Stimulated activated CD8-positive, alpha-beta memory T cell treated with anti-CD3 and anti-CD28 coated beads, Interleukin-7, amount 100 ng/mL, for 48 hours (primary cell): ENCODE data around the gene AR.

Source experiments
- DNase-seq, 2 donors: peaks; one replicate each; pipeline ENCODE4 v3.0.0-alpha.2; 2020; ENCODE audit warnings: low read depth in 1 of 2; ENCODE audit errors: extremely low read depth in 1 of 2

Gene AR

DNA sequence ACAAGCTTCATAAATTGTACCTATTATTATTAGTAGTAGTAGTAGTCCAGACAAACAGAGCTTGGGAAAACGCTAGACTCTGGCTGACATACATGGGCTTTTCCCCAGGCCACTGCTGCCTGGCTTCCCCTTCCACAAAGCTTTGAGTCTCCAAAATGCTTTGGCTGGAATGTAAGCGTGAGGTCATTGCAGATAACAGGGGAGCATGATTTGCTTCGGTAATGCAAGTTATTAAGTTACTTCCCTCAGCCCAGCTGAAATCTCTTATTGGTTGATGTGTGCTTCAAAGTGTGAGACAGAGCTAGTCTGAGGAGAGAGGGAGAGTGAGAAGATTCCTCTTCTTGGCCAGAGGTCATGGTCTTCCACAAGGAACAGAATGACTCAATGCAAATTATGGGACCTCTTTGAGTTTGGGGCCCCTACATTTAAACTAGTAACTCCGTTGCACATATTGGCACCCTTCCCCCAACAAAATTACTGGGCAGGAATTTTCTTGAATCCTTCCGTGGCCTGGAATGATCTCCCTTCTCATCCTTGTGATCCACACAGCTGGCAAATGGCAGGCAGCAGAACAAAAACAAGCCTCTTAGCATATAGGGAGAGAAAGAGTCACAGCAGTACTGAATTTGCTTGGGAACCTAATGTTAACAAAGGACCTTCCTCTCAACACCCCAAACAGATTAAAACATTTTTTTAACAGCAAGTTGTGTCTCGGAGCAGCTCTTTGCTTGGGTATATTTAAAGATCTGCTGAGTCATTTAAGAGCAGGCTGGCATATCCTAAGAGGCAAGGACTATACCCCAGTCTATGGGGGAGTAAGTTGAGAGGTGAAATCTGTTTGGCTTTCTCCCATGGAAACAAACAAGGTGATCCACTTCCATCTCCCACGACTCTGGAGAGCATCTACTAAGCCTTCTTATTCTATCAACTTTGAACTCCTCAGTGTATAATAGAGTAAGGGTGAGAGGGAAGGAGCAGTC is 19.9 kb downstream of the AR start:
- no peak for DNase-seq

DNA sequence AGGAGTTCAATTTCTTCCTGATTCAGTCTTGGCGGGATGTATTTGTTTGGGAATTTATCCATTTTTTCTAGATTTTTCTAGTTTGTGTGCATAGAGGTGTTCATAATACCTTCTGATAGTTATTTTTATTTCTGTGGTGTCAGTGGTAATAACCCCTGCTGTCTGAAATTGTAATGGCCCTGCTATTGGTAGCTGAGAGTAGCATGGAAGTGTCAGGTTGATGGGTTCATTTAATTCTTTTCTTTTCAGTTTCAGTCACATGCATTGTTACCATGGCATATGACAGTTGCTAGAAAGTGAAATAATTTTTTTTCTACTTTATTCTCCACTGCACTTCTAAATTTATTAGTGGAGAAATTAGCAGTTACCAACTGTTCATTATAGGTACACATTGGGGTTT is 20.7 kb downstream of the AR start:
- no peak for DNase-seq

DNA sequence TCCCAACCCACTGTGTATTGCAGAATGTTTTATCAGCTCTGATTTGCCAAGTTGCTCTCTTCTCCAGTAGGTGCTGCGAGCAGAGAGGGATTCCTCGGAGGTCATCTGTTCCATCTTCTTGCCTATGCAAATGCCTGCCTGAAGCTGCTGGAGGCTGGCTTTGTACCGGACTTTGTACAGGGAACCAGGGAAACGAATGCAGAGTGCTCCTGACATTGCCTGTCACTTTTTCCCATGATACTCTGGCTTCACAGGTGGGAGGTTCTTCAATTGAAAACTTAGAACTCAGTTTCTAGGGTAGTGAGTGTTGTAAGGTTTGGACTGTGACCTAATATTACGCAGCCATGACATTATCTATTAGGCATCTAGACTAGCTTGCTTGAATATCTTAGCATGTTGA is 24.9 kb downstream of the AR start:
- no peak for DNase-seq

DNA sequence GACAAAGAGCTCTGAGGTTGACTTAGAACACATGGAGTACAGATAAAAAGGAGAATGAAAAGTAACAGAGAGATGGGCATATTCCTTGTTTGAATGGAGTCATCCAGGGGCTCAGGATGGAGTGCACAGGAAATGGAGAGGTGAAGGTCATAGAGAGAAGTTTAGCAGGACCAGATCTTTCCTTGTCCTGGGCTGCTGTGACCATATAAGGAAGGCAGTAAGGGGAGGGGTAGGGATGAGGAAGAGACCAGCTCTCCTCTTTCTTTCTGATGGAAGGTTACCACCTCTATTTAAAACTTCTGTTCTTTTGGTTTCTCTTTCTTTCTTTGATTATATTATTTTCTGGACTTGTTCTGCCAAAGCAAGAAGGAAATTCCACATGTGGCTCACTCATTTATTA is 27.0 kb downstream of the AR start:
- DNase-seq: no peak

DNA sequence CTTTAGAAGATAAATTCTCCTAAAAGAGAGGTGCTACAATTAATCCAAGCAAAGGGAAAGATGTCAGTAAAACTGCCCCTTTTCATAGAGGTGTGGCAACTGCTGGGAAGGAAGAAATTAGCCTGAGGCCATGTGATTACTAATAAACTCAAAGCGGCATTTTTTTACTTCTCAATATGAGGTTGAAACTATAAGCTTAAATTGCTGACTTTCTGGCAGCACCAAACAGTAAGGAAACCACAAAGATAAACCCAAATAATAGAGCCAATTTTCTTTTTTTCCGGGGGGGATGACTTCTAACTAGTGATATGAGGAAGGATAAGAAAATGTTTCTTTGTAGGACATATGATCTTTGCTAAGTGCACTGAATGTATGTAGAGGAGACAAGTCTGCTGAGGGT is 30.9 kb downstream of the AR start:
- no peak for DNase-seq

DNA sequence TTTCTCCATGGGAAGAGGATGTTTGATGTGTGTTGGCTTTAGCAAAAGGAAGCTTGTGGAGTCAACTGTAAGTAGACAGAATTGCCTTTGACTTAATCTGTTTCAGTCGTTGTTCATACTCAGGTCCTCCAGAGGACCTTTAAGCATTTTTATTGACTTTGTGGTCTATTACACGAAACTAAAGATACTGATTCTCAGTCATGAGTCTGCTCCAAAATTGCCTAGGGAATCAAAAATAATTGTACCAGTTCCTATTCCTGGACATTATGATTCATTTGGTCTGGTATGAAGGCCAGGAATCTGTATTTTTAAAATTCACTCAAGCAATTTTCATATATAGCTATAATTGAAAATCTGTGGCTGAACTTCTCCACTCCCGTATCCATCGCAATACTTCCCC is 38.6 kb downstream of the AR start:
- DNase-seq: no peak

DNA sequence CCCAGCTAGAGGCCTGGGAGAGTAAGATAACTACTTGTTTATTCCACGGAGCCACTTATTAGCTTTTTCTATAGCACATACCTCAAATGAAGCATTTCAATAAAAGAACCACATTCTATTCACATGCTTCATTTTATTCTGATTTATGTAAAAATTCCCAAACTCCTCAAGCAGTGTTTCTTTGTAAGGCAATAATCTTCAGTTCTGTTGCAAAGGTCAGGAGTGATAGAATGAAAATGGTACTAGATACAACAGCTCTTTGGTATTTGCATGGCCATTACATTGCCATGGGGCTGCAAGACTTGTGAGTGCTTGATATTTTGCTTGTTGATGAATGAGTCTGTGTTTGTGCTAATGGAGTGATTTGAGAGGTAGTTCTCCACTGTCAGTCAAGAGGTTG is 39.4 kb downstream of the AR start:
- no peak for DNase-seq

DNA sequence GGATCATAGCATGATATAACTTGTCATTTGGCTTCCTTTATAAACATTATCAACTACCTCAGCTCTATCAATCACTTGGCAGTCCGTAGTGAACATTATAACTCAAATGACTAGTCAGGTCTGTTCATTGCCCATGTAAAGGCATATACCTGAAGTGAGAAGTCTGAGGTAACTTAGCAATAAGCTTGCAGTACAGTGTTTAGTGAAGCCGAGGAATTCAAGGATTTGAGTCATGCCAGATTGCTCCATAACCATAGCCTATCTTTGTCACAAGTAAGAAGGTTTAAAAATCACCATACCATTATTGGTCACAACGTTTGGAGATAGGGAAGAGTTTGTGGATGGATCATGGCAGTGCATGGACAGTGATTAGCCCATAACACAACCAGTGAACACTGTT is 41.6 kb downstream of the AR start:
- DNase-seq: no peak

DNA sequence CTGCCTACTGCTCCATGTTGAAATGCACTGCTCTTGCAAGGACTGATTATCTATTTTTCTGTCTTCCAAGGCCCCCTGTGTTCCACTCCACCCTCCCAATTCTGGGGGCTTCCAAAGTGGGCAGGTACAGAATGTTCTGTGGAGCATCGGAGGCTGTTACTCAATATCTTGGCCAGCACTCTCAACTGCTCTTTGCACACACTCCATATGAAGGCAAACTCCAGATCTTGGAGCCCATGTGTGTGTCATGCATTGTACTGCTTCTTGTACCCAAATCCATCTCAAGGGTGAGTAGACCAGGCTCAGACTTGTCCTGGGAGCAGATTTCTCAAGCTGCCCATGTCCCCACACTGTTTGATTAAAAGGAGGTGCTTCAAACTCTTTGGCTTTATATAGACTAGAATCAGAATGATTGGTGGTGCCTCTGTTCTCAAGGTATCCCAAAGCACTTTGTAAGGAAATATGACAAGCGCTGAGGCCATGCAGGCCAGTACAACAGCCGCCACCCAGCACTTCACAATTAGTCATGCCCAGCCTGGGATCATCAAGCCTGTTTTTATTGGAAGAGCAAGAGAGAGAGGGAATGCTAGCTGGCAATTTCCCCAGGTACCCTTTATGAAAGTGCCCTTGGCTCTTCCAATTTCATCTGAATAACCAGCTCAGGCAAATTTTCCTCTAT is 44.3 kb downstream of the AR start:
- DNase-seq: no peak

DNA sequence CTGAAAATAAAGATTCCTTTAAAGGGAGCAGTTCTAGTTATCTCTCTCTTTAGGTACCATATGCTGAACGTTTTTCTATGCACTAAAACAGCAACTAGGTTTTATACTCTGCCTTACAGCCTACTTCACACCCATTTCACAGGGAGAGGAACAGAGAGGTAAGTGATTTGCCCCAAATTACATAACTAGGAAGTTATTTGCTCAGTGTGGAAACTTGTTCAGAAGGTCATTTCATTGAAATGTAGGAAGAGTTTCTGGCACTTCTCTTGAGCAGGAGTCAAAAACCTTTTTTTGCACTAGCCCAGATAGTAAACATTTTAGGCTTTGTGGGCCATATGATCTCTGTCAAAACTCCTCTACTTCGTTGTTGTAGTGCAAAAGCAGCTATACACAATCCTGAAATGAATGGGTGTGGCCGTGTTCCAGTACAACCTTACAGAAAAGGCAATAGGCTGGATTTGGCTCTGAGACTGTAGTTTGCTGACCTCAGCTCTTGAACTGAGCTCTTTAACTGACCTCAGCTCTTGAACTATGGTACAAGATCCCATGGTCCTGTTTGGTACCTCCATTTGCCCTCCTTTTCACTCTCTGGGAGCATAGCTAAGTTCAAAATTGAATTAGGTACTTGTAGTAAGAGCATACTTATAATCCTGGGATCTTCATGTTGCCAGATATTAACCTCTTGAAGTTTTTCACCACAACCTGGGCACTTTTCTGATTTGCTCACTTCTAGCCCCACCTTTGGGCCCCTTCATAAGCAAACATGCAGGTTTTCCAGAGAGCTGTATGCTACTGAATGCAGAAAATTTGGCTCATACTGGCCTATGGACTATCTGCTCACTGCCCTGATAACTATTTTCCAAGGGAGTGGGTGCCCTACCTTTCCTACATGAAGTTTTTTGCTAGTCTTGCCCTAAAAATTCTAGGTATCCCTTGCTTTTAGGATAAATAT is 53.3 kb downstream of the AR start:
- DNase-seq: no peak

DNA sequence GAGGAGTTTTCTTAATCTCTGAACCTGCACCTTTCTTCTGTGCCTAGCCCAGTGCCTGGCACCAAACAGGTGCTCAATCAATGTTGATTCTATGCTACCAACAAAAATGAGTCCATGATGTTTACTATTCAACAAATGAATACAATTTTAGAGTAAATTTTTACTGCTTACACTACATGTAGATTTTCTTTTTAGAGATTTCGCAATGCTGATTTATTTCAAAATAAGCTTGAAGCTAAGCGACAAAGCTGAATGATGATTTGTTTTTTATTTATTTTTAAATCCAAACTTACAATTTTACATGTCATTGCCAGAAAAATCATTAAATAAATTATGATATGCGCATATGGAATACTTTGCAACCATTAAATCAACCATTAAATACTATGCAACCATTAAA is 55.7 kb downstream of the AR start:
- no peak for DNase-seq

DNA sequence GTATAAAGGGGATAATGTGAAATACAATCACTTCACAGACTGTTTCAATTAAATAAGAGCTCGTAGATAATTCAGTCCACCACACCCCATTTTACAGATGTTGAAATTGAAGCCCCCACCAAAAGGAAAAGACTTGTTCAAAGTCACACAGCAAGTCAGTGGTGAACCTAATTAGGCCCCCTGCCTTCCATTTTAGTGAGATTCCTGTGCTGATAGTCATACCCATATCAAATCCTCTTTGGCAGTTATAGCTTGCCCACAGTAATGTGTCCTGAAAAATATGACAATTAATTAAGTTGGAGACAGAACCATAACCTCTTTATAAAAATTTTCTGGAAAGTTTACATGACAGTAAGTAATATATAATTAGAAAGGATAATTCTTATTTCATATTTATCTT is 58.0 kb downstream of the AR start:
- no peak for DNase-seq

DNA sequence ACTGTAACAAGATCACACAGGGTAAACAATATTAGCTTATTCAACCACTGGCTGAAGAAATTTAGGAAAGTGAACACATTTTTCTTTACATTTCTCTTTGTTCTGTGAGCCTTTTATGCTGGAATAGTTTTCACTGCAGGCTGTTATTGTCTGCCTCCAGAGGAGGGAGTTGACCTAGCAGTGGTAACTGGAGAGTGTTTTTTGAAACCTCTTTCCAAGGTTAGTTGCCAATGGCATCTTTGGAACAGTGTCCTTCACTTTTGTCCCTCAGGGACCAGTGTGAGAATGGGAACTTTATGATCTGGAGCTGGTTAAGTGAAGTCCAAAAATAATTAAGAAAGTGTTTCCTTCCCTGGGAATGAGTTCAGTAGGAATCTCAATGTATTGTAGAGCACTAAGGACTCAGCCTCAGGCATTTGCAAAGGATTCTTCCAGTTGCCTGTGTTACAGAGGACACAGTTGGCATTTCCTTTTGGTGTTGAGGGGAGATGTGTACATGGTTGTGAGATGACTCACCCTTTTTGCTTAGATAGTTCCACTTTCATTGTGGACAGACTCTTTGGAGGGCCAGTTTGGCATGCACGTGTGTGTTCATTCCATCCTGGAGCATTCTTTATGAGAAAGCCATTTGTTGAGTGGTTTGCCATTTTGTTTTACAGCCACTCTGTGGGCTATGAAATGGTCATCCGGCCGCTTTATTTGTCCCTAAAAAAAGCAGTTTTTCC is 61.3 kb downstream of the AR start:
- DNase-seq: no peak

DNA sequence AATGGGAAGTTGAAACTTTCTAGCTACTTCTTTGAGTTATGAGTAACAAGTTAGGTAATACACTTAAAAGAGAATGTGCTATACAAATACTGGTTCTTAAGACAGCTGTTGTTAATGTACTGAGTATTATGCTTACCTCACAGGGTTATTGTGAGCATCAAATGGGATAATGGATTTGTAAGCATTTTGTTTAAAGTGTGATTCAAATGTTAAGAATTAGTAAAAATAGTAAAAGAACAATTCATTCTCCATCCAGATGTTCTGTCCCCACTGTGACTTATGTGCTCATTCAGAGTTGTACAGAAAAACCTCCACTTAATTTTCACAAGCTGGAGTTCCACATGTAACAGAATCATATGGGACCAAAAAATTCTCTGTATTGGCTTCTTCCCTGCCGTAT is 63.6 kb downstream of the AR start:
- no peak for DNase-seq

DNA sequence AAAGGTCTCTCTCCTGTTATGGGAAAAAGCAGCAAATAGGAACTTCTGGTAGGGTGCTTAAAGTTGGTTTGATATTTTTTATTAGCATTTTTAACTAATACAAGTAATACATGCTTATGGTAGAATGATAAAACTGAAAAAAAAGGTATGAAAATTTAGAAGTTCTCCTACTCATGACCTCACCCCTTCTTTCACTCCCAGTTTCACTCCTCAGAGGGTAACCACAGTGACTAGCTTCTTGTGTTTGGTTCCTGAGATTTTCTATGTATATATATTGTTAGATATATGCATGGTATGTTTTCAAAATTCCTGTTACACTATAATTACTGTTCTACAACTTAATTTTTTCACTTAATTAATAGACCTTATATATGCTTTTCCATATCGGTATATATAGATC is 66.5 kb downstream of the AR start:
- no peak for DNase-seq

DNA sequence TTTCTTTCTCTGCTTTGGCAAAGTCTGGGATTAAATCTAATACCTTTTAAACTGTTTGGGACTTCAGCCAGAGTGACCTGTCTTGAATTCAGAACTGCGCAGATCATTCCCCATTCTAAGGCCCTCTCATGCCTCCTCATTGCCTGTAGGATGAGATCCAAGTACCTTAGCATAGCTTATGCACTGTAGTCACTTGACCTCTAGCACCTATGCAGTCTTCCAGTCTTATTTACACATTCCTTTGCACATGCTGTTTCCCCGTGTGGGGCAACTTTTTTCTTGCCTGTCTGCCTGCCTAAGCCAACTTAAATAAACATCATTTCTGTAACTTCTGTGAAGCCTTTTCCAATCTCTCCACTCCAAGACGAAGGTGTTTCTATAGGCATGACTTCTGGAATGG is 68.4 kb downstream of the AR start:
- DNase-seq: no peak

DNA sequence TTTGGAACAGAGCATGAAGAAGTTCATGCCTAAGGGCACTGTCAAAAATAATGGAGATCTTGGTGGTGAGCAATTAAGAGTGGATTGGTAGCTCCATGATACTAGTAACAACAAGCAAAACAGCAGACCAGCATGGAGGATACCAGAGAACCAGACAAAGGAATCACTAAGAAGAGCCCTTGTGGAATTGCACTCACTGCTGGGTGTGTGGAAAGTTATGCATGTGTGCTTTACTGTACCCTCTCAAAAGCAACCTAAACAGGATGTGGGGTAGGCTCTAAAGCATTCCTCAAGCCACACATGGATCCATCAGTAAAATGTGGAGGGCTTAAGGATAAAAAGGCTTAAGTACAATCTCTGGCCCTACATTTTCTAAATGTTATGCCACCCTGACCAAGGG is 69.5 kb downstream of the AR start:
- no peak for DNase-seq

DNA sequence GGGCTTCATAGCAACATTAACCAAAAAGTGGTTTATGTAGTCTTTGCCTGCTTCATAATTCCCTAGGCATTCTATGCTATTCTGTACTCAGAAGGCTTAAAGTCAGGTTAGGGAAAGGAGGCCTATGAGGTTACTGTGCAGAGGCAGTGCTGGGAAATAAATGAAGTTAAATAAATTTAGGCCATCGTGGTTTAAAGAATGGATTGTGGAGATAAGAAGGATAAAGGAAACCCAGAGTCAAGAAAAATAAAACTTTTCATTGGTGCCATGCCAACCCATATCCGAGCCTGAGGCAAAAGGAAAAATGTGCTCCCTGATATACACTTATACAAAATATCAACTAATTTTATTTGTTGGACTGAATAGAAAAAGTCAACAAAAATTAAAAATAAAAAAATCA is 70.2 kb downstream of the AR start:
- no peak for DNase-seq

DNA sequence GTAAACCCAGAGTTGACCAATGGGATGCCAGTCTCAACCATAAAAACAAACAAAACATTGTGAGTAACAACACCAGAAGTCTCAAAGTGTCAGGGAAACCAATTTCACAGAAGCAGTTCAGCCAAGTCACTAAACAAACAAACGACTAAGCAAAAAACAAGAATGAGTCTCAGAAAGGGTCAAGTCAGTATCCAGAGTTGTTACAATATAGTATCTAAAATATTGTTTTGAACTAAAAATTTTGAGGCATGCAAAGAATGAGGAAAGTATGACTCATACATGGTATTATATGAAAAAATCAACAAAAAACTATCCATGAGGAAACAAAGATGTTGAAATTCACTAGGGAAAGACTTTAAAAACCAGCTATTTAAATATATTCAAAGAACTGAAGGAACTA is 70.6 kb downstream of the AR start:
- DNase-seq: no peak

DNA sequence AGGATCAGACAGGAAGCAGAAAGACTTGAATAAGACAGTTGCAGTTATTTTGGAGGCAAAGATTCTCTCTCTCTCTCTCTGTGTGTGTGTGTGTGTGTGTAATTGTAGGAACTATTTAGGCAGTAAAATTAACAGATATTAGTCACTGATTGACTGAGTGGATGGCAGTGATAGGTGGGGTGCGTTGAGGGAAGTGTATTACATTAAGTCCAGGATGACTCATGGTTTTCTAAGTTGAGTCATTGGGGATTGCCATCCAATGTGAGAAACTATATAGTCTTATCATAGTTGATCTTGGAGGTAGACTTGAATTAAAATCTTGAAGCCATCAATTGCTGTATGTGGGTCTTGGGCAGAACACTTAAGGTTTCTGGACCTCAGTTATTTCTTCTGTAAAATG is 75.4 kb downstream of the AR start:
- DNase-seq: no peak
